ENCODE measurements around the gene GALK1. TPM values are rescaled to one million over a fixed set of nuclear protein-coding genes. Genes with fewer than 3 reads are reported as not detected.

GALK1 gene
- total RNA-seq, 4 donors from 2014 or later, result 15.9 to 51.5 (median 28.5) TPM

- ATAC-seq (ENCODE audit: low FRiP score) (no peak), DNase-seq (ENCODE audit: low spot score) (no peak)
- TF ChIP-seq CTCF (IDR thresholded peaks at IDR 0.05), result no peak
These were observed 31.0 kb upstream of the GALK1 start for GRCh38 chr17:75795820-75796607.

- TF ChIP-seq CTCF (IDR thresholded peaks at IDR 0.05), result no peak
- DNase-seq (ENCODE audit: low spot score) (no peak), ATAC-seq (ENCODE audit: low FRiP score) (no peak)
These were observed 28.5 kb upstream of the GALK1 start for GRCh38 chr17:75793460-75793859.

- DNase-seq (ENCODE audit: low spot score) (no peak), ATAC-seq (ENCODE audit: low FRiP score) (no peak)
- no peak for TF ChIP-seq CTCF (IDR thresholded peaks at IDR 0.05)
These were observed 26.3 kb upstream of the GALK1 start for GRCh38 chr17:75791254-75791653.

GRCh38 chr17:75785016-75785890 is 20.3 kb upstream of the GALK1 start:
- DNase-seq (ENCODE audit: low spot score) (peak; percentile 61), ATAC-seq (ENCODE audit: low FRiP score) (peak; percentile 79)
- no peak for TF ChIP-seq CTCF (IDR thresholded peaks at IDR 0.05)

DNA sequence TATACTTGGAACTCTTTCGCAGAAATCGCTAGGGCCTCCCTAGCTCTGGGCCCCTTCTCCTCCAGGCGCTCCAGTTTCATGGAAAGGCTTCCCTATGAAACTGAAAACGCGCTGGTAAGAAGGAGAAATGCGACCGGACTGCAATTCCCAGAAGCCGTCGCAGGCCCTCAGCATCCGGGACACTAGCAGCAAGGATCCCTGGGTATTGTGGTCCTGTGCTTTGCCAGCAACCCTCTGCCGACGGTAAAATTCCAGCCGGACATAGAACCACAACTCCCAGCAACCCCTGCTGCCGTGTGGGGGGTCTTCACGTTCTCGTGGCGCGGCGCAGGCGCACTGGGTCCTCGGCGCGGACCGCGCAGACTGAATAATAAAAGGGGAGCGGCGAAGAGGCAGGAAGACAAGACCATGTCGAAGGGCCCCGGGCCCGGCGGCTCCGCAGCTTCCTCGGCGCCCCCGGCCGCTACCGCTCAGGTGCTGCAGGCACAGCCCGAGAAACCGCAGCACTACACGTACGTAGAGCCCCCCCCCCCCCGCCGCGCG is 19.6 kb upstream of the GALK1 start, which contains the start of gene UNK:
Gene UNK (plus strand): TSS at position 334 of the 543 bp plus-strand sequence. CDS start 75 bp downstream, at position 409.
- DNase-seq (ENCODE audit: low spot score) (peak; percentile 87), ATAC-seq (ENCODE audit: low FRiP score) (peak; percentile 92)
- TF ChIP-seq CTCF (IDR thresholded peaks at IDR 0.05), result no peak

DNA sequence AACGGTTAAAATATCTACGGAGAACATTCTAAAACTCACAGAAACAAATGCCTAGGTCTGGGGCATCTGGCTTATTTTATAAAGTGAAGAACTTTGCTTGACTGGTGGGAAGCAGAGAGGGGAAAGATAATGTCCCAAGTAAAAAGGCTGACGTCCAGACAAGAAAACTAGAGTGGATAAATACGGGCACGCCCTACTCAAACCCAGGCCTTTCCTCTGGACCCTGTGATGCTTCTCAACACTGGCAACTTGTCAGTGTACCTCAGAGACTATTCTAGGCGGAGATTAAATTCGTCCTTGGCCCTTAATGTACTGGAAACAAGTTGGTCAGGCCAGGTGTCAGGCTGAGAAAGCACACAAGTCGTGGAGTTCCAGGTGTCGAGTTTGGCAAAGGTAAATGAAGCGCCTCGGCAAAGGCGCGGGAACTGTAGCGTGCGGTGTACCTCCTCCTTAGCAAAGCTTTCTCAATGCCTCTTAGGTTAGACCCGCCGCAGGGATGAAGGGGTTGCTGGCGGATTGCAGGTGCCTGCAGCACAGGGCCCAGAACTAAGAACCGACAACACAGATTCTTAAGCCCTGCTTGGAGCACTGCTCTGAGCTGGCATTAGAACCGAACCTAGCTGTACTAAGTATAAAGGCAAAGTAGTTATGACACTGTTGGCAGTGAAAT is 18.9 kb upstream of the GALK1 start:
- ATAC-seq (ENCODE audit: low FRiP score) (peak; percentile 6), DNase-seq (ENCODE audit: low spot score) (no peak)
- TF ChIP-seq CTCF (IDR thresholded peaks at IDR 0.05), result no peak
